ENCODE measurements around the gene FAM120B.

FAM120B gene

DNA sequence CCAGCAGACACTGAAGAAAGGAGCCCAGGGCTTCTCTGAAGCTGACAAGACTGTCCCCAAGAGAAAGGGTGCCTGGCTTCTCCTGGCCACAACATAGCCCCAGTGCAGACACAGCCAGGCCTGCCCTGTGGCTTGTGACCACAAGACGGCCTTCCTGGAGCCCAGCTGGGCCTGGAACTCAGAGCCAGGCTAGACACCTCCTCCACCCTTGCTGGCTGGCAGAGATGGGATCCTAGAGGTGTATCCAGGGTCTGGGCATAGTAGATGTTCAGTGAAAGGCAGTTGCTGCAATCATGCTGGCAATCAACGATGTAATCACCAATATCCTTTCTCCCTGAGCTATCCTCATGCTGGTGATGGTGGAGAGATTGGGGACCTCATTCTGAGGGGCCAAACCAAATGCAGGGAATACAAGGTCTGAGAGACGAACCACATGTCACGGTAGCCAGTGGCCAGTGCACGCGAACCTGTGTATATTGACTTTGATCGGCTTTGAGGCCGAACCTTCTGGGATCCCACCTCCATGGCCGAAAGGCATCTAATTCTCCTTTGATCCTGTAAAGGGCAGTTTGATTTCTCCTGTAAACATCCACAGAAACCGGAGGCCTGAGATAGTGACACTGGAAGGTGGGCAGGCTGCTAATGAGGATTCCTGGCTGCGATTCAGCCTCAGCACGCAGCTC, 131.3 kb downstream of the FAM120B start:
- TF ChIP-seq, protein P1, sequence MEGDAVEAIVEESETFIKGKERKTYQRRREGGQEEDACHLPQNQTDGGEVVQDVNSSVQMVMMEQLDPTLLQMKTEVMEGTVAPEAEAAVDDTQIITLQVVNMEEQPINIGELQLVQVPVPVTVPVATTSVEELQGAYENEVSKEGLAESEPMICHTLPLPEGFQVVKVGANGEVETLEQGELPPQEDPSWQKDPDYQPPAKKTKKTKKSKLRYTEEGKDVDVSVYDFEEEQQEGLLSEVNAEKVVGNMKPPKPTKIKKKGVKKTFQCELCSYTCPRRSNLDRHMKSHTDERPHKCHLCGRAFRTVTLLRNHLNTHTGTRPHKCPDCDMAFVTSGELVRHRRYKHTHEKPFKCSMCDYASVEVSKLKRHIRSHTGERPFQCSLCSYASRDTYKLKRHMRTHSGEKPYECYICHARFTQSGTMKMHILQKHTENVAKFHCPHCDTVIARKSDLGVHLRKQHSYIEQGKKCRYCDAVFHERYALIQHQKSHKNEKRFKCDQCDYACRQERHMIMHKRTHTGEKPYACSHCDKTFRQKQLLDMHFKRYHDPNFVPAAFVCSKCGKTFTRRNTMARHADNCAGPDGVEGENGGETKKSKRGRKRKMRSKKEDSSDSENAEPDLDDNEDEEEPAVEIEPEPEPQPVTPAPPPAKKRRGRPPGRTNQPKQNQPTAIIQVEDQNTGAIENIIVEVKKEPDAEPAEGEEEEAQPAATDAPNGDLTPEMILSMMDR (IDR thresholded peaks at IDR 0.05; ENCODE audit: insufficient read depth, low read length, missing control alignments) = no peak
- H3K4me3 ChIP-seq (ENCODE audit: low read depth, low read length) = peak overlapping the region; percentile 44
- CTCF ChIA-PET = interaction anchor here (1.4 kb wide), 1 partner anchor 32 kb away, joined by 6 read pairs; no protein-coding TSS in a partner anchor
- DNase-seq (ENCODE audit: low read depth, low spot score) = no peak
- POLR2A ChIA-PET = interaction anchor here (1.2 to 1.9 kb wide), 3 partner anchors 12 to 131 kb away, joined by 3 to 21 read pairs (median 3); partner anchors contain the start of gene FAM120B

DNA sequence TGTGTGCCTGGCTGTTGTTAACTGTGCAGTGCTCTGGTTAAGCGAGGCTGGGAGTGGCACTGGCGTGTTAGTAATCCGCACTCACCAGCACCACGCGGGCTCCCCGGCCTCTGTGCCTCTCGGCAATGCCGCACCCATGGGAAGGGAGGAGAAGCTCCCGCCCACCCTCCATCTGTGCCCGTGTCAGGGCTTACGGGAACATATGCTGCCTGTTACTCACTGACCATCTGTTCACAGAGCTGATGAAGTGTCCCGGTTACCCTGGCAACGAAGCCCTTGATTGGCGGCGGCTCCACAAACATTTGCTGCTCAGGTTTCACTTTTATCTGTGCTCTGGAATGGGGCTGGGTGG, 131.8 kb downstream of the FAM120B start:
- POLR2A ChIA-PET = interaction anchor here (1.2 to 1.9 kb wide), 3 partner anchors 13 to 132 kb away, joined by 3 to 21 read pairs (median 3); partner anchors contain the start of gene FAM120B
- TF ChIP-seq, protein P1 (IDR thresholded peaks at IDR 0.05; ENCODE audit: insufficient read depth, low read length, missing control alignments) = no peak
- peak; percentile 93 for DNase-seq (ENCODE audit: low read depth, low spot score)
- peak overlapping the region; percentile 44 for H3K4me3 ChIP-seq (ENCODE audit: low read depth, low read length)
- CTCF ChIA-PET = interaction anchor here (1.4 kb wide), 1 partner anchor 32 kb away, joined by 6 read pairs; no protein-coding TSS in a partner anchor

DNA sequence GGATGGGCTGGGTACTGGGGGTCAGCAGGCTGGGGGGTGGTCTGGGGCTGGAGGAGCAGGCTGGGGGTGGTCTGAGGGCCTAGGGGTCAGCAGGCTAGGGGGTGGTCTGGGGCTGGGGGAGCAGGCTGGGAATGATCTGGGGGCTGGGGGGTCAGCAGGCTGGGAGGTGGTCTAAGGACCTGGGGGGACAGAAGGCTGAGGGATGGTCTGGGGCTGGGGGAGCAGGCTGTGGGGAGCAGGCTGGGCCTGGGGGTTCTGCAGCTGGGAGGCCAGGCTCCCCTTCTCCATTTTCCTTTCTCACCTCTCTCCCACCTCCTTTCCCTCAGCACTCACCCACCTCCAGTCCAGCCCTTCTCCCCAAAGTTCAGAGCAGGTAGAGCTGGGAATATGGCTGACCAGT, 132.3 kb downstream of the FAM120B start:
- ChIA-PET POLR2A (interaction anchor here (1.2 to 1.9 kb wide), 3 partner anchors 13 to 132 kb away, joined by 3 to 21 read pairs (median 3); partner anchors contain the start of gene FAM120B), CTCF (interaction anchor here (1.4 kb wide), 1 partner anchor 33 kb away, joined by 6 read pairs; no protein-coding TSS in a partner anchor)
- no peak overlapping the region; the same call in 1 of the 2 replicates for H3K4me3 ChIP-seq (ENCODE audit: low read depth, low read length)
- TF ChIP-seq, protein P1 (IDR thresholded peaks at IDR 0.05; ENCODE audit: insufficient read depth, low read length, missing control alignments) = no peak
- DNase-seq (ENCODE audit: low read depth, low spot score) = no peak

DNA sequence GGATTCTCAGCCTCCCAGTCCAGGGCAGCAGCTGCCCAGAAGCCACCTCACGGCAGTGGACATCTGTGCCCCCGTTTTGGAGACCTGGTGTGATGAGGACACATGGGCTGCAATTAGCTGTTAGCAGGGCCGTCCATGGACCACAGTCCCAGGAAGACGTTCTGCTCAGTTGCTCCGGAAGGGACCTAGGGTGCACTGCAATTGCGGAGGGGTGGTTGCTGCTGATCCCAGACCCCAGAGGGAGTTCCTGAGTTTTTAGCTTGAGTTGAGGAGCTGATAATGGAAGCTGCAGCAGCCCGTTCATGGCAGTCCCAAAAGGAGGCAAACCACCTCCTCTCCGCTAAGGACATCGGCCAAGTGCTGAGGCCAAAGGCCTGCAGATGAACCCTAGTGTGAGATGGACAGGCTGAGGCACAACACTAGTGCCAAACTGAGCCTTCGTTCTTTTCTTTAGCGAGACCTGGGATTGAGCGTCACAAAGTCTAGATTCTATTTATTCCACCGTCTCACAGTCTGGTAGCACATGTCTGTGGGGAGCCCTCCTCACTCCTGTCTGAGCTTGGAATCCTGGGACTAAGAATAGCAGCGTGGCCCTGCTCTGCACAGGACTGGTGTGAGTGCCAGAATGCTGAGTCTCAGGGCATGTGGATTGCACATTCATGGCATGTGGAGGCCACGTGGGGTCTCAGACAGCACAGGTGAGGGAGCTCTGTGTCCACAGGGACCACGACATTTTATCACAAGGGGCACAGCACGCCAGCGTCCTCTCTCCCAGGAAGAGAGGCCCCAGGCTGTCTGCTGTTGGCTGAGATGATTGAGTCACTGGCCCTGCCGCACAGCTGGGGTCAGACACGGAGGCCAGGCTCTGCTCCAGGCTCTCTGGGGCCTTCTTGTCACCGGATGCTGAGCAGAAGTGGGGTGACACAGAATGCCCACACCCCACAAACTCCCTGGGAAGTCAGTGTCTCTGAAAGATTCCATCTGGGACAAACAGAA, 133.1 kb downstream of the FAM120B start:
- H3K4me3 ChIP-seq (ENCODE audit: low read depth, low read length) = no peak overlapping the region
- TF ChIP-seq, protein P1 (IDR thresholded peaks at IDR 0.05; ENCODE audit: insufficient read depth, low read length, missing control alignments) = no peak
- ChIA-PET CTCF (interaction anchor here (1.6 to 1.7 kb wide), 2 partner anchors 9 to 10 kb away, joined by 3 to 6 read pairs; no protein-coding TSS in a partner anchor), POLR2A (no interaction called here)
- DNase-seq (ENCODE audit: low read depth, low spot score) = no peak

DNA sequence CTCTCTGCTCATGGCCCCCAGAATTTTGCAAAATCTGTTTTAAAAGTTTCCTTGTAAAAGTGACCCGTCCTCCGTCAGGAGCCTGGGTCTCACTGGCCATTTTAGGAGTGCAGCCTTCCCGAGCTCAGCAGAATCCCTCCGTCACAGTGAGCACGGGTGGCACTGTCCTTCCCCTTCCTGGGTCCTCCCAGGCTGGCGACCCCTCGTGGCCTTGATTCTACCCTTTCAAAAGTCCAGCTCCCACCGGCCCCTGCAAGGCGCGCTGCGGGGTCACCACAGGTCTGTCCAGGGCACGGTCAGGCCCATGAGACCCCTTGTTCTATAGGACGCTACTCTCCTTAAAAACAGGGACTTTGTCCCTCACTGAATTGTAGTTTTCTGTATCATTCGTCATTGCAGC, 133.9 kb downstream of the FAM120B start:
- DNase-seq (ENCODE audit: low read depth, low spot score) = no peak
- no peak overlapping the region for H3K4me3 ChIP-seq (ENCODE audit: low read depth, low read length)
- TF ChIP-seq, protein P1 (IDR thresholded peaks at IDR 0.05; ENCODE audit: insufficient read depth, low read length, missing control alignments) = no peak
- POLR2A ChIA-PET = no interaction called here
- CTCF ChIA-PET = interaction anchor here (1.6 to 1.7 kb wide), 2 partner anchors 9 to 10 kb away, joined by 3 to 6 read pairs; no protein-coding TSS in a partner anchor
